Neural cell (in vitro differentiated cells): ENCODE data around the gene GRAMD1B. TPM values are rescaled to one million over a fixed set of nuclear protein-coding genes. Genes with fewer than 3 reads are reported as not detected.

Source experiments
- H2AFZ ChIP-seq: fragments of 200-600, 300-800 bp; sonication (generic), shearing (Covaris generic); 2 replicates; pipeline ENCODE4 v1.6.0; 2014; ENCODE audit warnings: low read depth, mild to moderate bottlenecking, antibody characterized with exemption, low read length, moderate library complexity
- H3F3A ChIP-seq: fragments of 200-600 bp; shearing (Covaris generic); 2 replicates; pipeline ENCODE4 v1.6.1; 2016; ENCODE audit warnings: mild to moderate bottlenecking, moderate library complexity, mixed read lengths, antibody characterized with exemption, low read length; ENCODE audit not compliant: insufficient read depth, poor library complexity, severe bottlenecking
- H3K27ac ChIP-seq: fragments of 200-600, 300-800 bp; sonication (generic), shearing (Covaris generic); 2 replicates; pipeline ENCODE4 v1.5.1; 2014; ENCODE audit warnings: mild to moderate bottlenecking, low read length, moderate library complexity
- H3K27me3 ChIP-seq: fragments of 300-800, 200-600 bp; sonication (generic), shearing (Covaris generic); 2 replicates; pipeline ENCODE4 v1.6.0; 2014; ENCODE audit warnings: mild to moderate bottlenecking, low read depth, low read length, moderate library complexity; ENCODE audit not compliant: insufficient read depth
- H3K36me3 ChIP-seq: fragments of 300-800, 200-600 bp; sonication (generic), shearing (Covaris generic); 2 replicates; pipeline ENCODE4 v1.5.1; 2014; ENCODE audit warnings: mild to moderate bottlenecking, antibody characterized with exemption, low read length, moderate library complexity; ENCODE audit not compliant: insufficient read depth
- H3K4me2 ChIP-seq: fragments of 300-800, 200-600 bp; sonication (generic), shearing (Covaris generic); 2 replicates; pipeline ENCODE4 v1.6.0; 2014; ENCODE audit warnings: mild to moderate bottlenecking, low read length
- H3K4me3 ChIP-seq: fragments of 300-800, 200-600 bp; sonication (generic), shearing (Covaris generic); 2 replicates; pipeline ENCODE4 v1.5.1; 2014; ENCODE audit warnings: mild to moderate bottlenecking, low read length, moderate library complexity
- H3K79me2 ChIP-seq: fragments of 200-600 bp; shearing (Covaris generic); replicated peaks from 2 replicates; pipeline ENCODE4 v1.6.0; 2014; ENCODE audit warnings: mild to moderate bottlenecking, low read length, moderate library complexity; ENCODE audit not compliant: insufficient read depth
- H3K9ac ChIP-seq: fragments of 300-800, 200-600 bp; sonication (generic), shearing (Covaris generic); 2 replicates; pipeline ENCODE4 v1.6.1; 2016; ENCODE audit warnings: mild to moderate bottlenecking, low read length, mixed read lengths
- H3K9me2 ChIP-seq: fragments of 200-600 bp; shearing (Covaris generic); 2 replicates; pipeline ENCODE4 v1.6.1; 2016; ENCODE audit warnings: mild to moderate bottlenecking, low read length, mixed read lengths; ENCODE audit not compliant: insufficient read depth
- H3K9me3 ChIP-seq: fragments of 200-600, 300-800 bp; sonication (generic), shearing (Covaris generic); 2 replicates; pipeline ENCODE4 v1.6.1; 2016; ENCODE audit warnings: mild to moderate bottlenecking, mixed run types, low read length, moderate library complexity, mixed read lengths
- H4K20me1 ChIP-seq: fragments of 200-600 bp; shearing (Covaris generic); 2 replicates; pipeline ENCODE4 v1.6.1; 2016; ENCODE audit warnings: mild to moderate bottlenecking, mixed run types; ENCODE audit not compliant: insufficient read depth
- EP300 ChIP-seq: fragments of 450-650 bp; conservative IDR thresholded peaks from 2 replicates; pipeline ENCODE4 v1.6.1; 2014; ENCODE audit warnings: antibody characterized with exemption, mild to moderate bottlenecking, moderate library complexity; ENCODE audit not compliant: poor library complexity, severe bottlenecking
- EZH2 ChIP-seq: fragments of 200-600, 300-800 bp; shearing (Covaris generic), sonication (generic); IDR thresholded peaks from 2 replicates; pipeline ENCODE4 v1.6.1; 2014; ENCODE audit warnings: antibody characterized with exemption, low read length, borderline replicate concordance, mild to moderate bottlenecking; ENCODE audit not compliant: insufficient read depth, poor library complexity, severe bottlenecking
- MXI1 ChIP-seq: fragments of 450-650 bp; conservative IDR thresholded peaks from 2 replicates; pipeline ENCODE4 v1.6.1; 2014; ENCODE audit warnings: antibody characterized with exemption, mild to moderate bottlenecking; ENCODE audit not compliant: poor library complexity, severe bottlenecking
- POLR2AphosphoS5 ChIP-seq: IDR thresholded peaks from 2 replicates; pipeline ENCODE4 v1.6.1; 2012
- RAD21 ChIP-seq: fragments of 450-650 bp; conservative IDR thresholded peaks from 2 replicates; pipeline ENCODE4 v1.6.1; 2014; ENCODE audit warnings: antibody characterized with exemption, mild to moderate bottlenecking, moderate library complexity
- SMC3 ChIP-seq: fragments of 450-650 bp; conservative IDR thresholded peaks from 2 replicates; pipeline ENCODE4 v1.6.1; 2014; ENCODE audit warnings: antibody characterized with exemption, mild to moderate bottlenecking, moderate library complexity; ENCODE audit not compliant: poor library complexity
- TAF1 ChIP-seq: IDR thresholded peaks from 2 replicates; pipeline ENCODE4 v1.6.1; 2012; ENCODE audit warnings: low read depth
- polyA plus RNA-seq: library from polyadenylated mRNA; depleted of rRNA; stranded (reverse); fragments of >200 nt; gene quantifications from 2 replicates; pipeline ENCODE4 v1.2.3, GENCODE V29; 2014
- TF ChIP-seq, protein P1 (sequence below): fragments of 450-650 bp; IDR thresholded peaks from 2 replicates; pipeline ENCODE4 v1.5.1; 2014; ENCODE audit warnings: antibody characterized with exemption, mild to moderate bottlenecking, moderate library complexity; ENCODE audit not compliant: poor library complexity, severe bottlenecking
- TF ChIP-seq, protein P2 (sequence below): IDR thresholded peaks from 2 replicates; pipeline ENCODE4 v1.6.1; 2012; ENCODE audit warnings: borderline replicate concordance

The GRAMD1B gene
- polyA plus RNA-seq, 1 donor from 2014 or later: 1.5 TPM

DNA sequence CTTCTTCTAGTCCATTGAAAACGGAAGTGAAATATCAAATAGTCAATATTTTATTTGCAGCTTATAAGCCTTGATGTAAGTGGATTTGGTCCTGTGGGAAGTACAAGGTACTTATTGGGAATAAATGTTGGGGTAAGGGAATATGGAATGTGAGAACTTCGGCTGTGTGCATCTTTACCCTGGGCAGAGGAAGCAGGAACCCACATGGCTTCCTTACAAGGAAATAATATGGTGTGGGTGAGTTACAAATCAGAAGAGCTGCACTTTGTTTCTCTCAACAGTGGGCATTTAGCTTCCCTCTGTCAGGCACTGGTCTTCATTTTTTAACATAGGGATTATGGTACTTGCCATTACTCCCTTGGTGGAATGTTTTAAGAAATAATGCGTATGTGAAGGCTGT lies 146.4 kb downstream of the GRAMD1B start:
- no peak overlapping the region for H3K4me3 ChIP-seq
- H2AFZ ChIP-seq: no peak overlapping the region
- H4K20me1 ChIP-seq: no peaks in the 10 kb centered on the region
- no peaks in the 10 kb centered on the region for H3K27me3 ChIP-seq
- no peak for TF ChIP-seq MXI1
- TF ChIP-seq TAF1: no peak
- no peak for TF ChIP-seq EZH2
- TF ChIP-seq, protein P1, sequence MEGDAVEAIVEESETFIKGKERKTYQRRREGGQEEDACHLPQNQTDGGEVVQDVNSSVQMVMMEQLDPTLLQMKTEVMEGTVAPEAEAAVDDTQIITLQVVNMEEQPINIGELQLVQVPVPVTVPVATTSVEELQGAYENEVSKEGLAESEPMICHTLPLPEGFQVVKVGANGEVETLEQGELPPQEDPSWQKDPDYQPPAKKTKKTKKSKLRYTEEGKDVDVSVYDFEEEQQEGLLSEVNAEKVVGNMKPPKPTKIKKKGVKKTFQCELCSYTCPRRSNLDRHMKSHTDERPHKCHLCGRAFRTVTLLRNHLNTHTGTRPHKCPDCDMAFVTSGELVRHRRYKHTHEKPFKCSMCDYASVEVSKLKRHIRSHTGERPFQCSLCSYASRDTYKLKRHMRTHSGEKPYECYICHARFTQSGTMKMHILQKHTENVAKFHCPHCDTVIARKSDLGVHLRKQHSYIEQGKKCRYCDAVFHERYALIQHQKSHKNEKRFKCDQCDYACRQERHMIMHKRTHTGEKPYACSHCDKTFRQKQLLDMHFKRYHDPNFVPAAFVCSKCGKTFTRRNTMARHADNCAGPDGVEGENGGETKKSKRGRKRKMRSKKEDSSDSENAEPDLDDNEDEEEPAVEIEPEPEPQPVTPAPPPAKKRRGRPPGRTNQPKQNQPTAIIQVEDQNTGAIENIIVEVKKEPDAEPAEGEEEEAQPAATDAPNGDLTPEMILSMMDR: no peak
- no peak for TF ChIP-seq POLR2AphosphoS5
- TF ChIP-seq RAD21: no peak
- TF ChIP-seq, protein P2, sequence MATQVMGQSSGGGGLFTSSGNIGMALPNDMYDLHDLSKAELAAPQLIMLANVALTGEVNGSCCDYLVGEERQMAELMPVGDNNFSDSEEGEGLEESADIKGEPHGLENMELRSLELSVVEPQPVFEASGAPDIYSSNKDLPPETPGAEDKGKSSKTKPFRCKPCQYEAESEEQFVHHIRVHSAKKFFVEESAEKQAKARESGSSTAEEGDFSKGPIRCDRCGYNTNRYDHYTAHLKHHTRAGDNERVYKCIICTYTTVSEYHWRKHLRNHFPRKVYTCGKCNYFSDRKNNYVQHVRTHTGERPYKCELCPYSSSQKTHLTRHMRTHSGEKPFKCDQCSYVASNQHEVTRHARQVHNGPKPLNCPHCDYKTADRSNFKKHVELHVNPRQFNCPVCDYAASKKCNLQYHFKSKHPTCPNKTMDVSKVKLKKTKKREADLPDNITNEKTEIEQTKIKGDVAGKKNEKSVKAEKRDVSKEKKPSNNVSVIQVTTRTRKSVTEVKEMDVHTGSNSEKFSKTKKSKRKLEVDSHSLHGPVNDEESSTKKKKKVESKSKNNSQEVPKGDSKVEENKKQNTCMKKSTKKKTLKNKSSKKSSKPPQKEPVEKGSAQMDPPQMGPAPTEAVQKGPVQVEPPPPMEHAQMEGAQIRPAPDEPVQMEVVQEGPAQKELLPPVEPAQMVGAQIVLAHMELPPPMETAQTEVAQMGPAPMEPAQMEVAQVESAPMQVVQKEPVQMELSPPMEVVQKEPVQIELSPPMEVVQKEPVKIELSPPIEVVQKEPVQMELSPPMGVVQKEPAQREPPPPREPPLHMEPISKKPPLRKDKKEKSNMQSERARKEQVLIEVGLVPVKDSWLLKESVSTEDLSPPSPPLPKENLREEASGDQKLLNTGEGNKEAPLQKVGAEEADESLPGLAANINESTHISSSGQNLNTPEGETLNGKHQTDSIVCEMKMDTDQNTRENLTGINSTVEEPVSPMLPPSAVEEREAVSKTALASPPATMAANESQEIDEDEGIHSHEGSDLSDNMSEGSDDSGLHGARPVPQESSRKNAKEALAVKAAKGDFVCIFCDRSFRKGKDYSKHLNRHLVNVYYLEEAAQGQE: no peak
- TF ChIP-seq SMC3: no peak
- TF ChIP-seq EP300: no peak
- no peaks in the 10 kb centered on the region for H3K36me3 ChIP-seq
- no peak overlapping the region for H3K27ac ChIP-seq
- no peak overlapping the region for H3K4me2 ChIP-seq
- no peaks in the 10 kb centered on the region for H3K9me3 ChIP-seq
- H3K9ac ChIP-seq: no peak overlapping the region
- H3F3A ChIP-seq: no peaks in the 10 kb centered on the region
- no peaks in the 10 kb centered on the region for H3K79me2 ChIP-seq
- H3K9me2 ChIP-seq: no peaks in the 10 kb centered on the region

DNA sequence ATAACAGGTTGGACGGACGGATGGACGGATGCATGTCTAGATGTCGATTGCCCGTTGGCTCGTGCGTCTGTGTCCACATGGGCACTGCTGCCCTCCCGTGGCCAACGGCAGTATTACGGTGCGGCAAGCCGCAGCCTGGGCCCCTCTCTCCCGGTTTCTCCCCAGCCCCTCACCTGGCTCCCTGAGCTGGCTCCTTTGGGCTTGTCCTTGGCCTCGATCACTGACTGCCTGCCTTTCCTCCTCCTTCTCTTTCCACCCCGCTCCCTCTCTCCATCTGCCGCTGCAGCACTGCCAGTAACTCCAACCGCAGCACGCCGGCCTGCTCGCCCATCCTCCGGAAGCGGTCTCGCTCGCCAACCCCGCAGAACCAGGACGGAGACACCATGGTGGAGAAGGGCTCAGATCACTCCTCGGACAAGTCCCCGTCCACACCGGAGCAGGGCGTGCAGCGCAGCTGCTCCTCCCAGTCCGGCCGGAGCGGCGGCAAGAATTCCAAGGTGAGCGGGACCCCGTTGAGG lies 147.1 kb downstream of the GRAMD1B start:
- H3K9ac ChIP-seq: no peak overlapping the region
- no peak overlapping the region for H3K27ac ChIP-seq
- TF ChIP-seq MXI1 (no peak), TAF1 (no peak), RAD21 (peak; percentile 72), EP300 (no peak), POLR2AphosphoS5 (no peak), SMC3 (peak; percentile 79), EZH2 (no peak)
- TF ChIP-seq, protein P1: peak; percentile 81
- TF ChIP-seq, protein P2: no peak
- H3K27me3 ChIP-seq: no peaks in the 10 kb centered on the region
- no peak overlapping the region for H3K4me2 ChIP-seq
- no peaks in the 10 kb centered on the region for H3K79me2 ChIP-seq
- no peaks in the 10 kb centered on the region for H3K36me3 ChIP-seq
- no peaks in the 10 kb centered on the region for H3K9me2 ChIP-seq
- no peaks in the 10 kb centered on the region for H3F3A ChIP-seq
- H3K4me3 ChIP-seq: no peak overlapping the region
- H4K20me1 ChIP-seq: no peaks in the 10 kb centered on the region
- H2AFZ ChIP-seq: no peak overlapping the region
- no peaks in the 10 kb centered on the region for H3K9me3 ChIP-seq
